Progenitor cell of endocrine pancreas (in vitro differentiated cells): ENCODE results near the gene LRP5. TPM values are rescaled to one million over a fixed set of nuclear protein-coding genes. Genes with fewer than 3 reads are reported as not detected.

Experiments used
- DNase-seq: peaks from one replicate; pipeline ENCODE4 v3.0.0; 2021; ENCODE audit warnings: low spot score; ENCODE audit not compliant: unreplicated experiment
- H3K27ac Mint-ChIP-seq: 2 replicates; pipeline ENCODE4 v1.8.0; 2021; ENCODE audit warnings: mild to moderate bottlenecking, moderate library complexity, mixed read lengths
- H3K27me3 Mint-ChIP-seq: 2 replicates; pipeline ENCODE4 v1.8.0; 2021; ENCODE audit warnings: mixed read lengths
- H3K36me3 Mint-ChIP-seq: 2 replicates; pipeline ENCODE4 v1.8.0; 2022; ENCODE audit warnings: mixed read lengths; ENCODE audit not compliant: insufficient read depth
- H3K4me1 Mint-ChIP-seq: 2 replicates; pipeline ENCODE4 v1.8.0; 2021; ENCODE audit warnings: low read depth, mixed read lengths
- H3K4me3 Mint-ChIP-seq: 2 replicates; pipeline ENCODE4 v1.8.0; 2021; ENCODE audit warnings: low read depth, mild to moderate bottlenecking, moderate library complexity, mixed read lengths
- H3K9me3 Mint-ChIP-seq: 2 replicates; pipeline ENCODE4 v1.8.0; 2021; ENCODE audit warnings: low read depth, mixed read lengths
- total RNA-seq: library from RNA; stranded (reverse); gene quantifications from 2 replicates; pipeline ENCODE4 v1.2.1, GENCODE V29; 2021
- TF ChIP-seq, protein P1 (sequence below): fragments of 200-600 bp; sonication (generic); IDR thresholded peaks from one replicate; pipeline ENCODE4 v1.5.0; 2021; ENCODE audit warnings: antibody characterized with exemption, mild to moderate bottlenecking; ENCODE audit not compliant: unreplicated experiment

Gene LRP5
- total RNA-seq, 1 donor from 2014 or later: 115 TPM

DNA sequence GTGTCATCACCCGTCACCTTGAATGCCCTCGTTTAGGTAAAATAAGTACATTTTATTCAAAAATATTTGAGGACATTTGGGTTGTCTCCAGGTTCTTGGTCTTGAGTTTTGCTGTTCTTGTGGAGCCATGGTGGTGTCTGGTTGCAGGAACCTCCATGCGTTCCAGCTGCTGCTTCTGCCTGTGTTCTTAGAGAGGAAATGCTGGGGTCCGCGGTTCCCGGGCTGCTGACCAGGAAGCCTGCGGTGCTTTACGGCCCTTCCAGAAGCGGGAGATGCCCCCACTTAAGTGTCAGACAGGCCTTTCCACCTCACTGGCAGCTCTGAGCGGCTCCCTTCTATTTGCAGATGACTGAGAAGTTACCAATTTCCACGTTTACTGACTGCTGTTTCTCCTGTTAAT is 66.8 kb downstream of the LRP5 start:
- Mint-ChIP-seq H3K9me3 (no peaks in the 10 kb centered on the region), H3K36me3 (peaks cover 4% of the 10 kb centered on the region), H3K4me3 (no peak overlapping the region), H3K4me1 (peaks cover 33% of the 10 kb centered on the region), H3K27ac (peak overlapping the region; percentile 78), H3K27me3 (no peaks in the 10 kb centered on the region)
- DNase-seq: no peak
- TF ChIP-seq, protein P1, sequence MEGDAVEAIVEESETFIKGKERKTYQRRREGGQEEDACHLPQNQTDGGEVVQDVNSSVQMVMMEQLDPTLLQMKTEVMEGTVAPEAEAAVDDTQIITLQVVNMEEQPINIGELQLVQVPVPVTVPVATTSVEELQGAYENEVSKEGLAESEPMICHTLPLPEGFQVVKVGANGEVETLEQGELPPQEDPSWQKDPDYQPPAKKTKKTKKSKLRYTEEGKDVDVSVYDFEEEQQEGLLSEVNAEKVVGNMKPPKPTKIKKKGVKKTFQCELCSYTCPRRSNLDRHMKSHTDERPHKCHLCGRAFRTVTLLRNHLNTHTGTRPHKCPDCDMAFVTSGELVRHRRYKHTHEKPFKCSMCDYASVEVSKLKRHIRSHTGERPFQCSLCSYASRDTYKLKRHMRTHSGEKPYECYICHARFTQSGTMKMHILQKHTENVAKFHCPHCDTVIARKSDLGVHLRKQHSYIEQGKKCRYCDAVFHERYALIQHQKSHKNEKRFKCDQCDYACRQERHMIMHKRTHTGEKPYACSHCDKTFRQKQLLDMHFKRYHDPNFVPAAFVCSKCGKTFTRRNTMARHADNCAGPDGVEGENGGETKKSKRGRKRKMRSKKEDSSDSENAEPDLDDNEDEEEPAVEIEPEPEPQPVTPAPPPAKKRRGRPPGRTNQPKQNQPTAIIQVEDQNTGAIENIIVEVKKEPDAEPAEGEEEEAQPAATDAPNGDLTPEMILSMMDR: no peak

DNA sequence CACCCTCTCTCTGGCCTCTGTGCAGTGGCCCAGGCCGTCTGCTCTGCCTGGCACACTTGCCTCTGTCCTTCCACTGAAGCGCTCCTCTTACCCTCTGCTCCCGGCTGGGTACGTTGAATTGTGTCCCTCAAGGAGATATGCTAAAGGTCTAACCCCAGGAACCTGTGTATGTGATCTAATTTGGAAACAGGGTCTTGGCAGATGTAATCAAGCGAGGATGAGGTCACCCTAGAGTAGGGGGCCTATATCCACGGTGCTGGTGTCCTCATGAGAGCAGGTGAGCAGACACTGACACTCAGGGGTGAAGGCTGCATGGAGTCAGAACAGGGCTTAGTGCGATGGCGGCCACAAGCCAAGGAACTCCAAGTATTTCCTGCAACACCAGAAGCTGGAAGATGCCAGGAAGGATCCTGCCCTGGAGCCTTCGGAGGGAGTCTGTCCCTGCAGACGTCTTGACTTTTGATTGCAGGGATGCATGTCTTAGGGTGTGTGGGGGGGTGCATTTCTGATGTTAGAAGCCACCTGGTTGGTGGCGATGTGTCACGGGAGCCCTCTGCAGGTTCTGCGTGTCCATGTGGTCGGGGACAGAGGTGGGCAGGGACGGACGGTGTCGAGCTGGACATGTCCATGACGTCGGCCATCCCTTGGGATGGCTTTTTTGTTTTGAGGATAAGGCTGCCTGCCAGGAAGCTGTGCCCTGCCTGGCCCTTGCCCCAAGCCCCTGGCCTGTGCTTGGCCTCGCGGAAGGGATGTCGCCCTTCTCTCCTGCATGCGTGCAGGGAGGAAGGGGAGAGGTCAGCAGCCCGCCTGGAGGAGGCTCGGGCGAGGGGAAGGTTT is 68.6 kb downstream of the LRP5 start:
- DNase-seq: no peak
- Mint-ChIP-seq H3K36me3 (no peaks in the 10 kb centered on the region), H3K9me3 (no peaks in the 10 kb centered on the region), H3K27me3 (no peaks in the 10 kb centered on the region), H3K4me3 (no peak overlapping the region), H3K27ac (peak overlapping the region; percentile 90), H3K4me1 (peaks cover 24% of the 10 kb centered on the region)
- TF ChIP-seq, protein P1: no peak

DNA sequence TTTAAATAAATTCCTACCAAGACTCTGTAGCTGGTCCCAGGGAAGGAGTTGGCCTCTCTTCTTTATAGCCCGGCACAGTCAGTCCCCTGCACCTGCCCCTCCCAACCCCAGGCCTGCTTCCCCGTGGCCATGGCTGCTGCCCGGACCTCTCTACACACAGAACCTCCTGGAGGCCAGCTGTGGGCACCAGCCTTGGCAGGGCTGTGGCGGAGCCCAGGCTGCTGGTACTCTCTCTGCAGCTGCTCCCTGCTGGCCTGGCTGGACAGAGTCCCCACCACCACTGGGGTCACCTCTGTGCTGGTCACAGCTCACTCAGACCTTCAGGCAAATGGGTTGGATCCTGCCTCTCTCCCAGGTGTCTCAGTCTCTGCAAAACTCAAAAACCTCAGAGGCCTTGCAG is 69.3 kb downstream of the LRP5 start:
- no peak for DNase-seq
- TF ChIP-seq, protein P1: no peak
- Mint-ChIP-seq H3K36me3 (peaks cover 3% of the 10 kb centered on the region), H3K4me1 (peaks cover 24% of the 10 kb centered on the region), H3K9me3 (no peaks in the 10 kb centered on the region), H3K4me3 (no peak overlapping the region), H3K27ac (no peak overlapping the region), H3K27me3 (no peaks in the 10 kb centered on the region)

DNA sequence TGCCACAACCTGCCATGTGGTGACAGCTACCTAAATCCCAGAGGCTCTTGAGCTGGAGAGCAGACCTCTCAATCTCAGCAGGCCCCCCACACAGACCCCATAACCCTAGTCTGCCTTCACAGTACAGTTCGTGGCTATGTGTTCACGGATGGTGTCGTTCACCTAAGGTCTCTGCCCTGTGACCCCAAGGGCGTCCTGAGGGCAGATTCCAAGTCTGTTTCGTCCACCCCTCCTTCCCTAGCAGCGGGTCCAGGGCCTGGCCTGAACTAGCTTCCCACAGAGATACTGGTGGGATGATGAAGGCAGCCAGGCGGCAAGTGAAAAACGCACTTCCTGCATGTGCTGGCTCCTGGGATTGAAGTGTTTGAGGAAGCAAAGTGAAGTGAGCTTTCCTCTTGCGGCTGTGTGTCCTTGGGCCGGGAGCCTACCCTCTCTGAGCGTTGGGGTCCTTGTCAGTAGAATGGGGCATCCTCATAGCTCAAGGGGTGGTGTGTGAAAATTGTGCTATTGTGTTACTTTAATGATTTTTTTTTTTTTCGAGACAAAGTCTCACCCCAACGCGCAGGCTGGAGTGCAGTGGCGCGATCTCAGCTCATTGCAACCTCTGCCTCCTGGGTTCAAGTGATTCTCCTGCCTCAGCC is 70.1 kb downstream of the LRP5 start:
- peak overlapping the region; percentile 29 for H3K27ac Mint-ChIP-seq
- H3K36me3 Mint-ChIP-seq: peaks cover 5% of the 10 kb centered on the region
- no peaks in the 10 kb centered on the region for H3K27me3 Mint-ChIP-seq
- peaks cover 24% of the 10 kb centered on the region for H3K4me1 Mint-ChIP-seq
- no peak for DNase-seq
- no peaks in the 10 kb centered on the region for H3K9me3 Mint-ChIP-seq
- H3K4me3 Mint-ChIP-seq: no peak overlapping the region
- TF ChIP-seq, protein P1: no peak

DNA sequence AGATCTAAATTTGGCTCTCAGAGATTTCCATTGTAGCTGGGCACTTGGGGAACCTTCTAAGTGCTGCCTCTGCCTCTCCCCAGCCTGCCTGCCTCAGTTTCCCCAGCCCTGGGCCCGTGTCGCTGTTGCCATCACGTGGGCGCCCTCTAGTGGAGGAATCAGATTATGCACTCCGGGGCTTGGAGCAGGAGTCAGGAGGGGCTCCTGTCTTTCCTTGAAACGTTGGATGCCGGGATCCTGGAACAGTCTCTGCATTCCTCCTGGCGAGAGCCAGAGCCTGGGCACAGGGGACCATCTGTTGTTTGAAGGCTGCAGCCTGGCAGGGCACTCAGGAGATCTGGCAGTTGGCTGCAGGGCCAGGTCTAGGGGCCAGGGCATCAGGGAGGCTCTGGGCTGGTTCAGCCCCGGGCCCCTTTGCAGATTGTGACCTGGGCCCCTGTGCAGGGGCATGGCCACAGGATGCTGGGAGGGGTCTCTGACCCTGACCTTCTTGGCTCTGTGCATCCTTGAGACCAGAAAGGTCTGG is 71.6 kb downstream of the LRP5 start:
- H3K27me3 Mint-ChIP-seq: no peaks in the 10 kb centered on the region
- H3K4me1 Mint-ChIP-seq: peaks cover 22% of the 10 kb centered on the region
- no peak overlapping the region for H3K27ac Mint-ChIP-seq
- TF ChIP-seq, protein P1: peak; percentile 93
- H3K4me3 Mint-ChIP-seq: no peak overlapping the region
- no peaks in the 10 kb centered on the region for H3K9me3 Mint-ChIP-seq
- peak; percentile 69 for DNase-seq
- H3K36me3 Mint-ChIP-seq: peaks cover 5% of the 10 kb centered on the region
